Measurements from ENCODE around the gene SDK1. TPM values are rescaled to one million over a fixed set of nuclear protein-coding genes. Genes with fewer than 3 reads are reported as not detected.

SDK1 gene
- total and polyA plus RNA-seq, 2 of the 8 experiments (the other 6 are each of a cell fraction or from before 2014, with no cell fraction given): 3.3 to 7.2 TPM

DNA sequence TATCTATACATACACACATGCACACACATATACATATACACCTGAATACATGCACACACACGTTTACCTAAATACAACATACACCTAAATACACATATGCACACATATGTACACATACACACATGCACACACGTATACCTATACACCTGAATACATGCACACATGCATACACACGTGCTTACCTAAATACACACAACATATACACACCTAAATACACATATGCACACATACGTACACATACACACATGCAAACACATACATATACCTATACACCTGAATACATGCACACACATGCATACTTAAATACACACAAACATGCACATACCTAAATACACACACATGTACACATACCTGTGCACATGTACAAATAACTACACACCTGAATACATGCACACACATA, 947.2 kb downstream of the SDK1 start:
- Histone ChIP-seq H3K9me3 (ENCODE audit: insufficient read depth in 2 of 2, low read depth in 1 of 2, low read length in 1 of 2) (peaks cover 0 to 6% of the 10 kb centered on the region in 2 experiments; a peak in 2 of 4 replicates), H3K79me1 (ENCODE audit: low read depth, low read length) (no peaks in the 10 kb centered on the region), H4K20me1 (replicated peaks in 1 of 2; ENCODE audit: control insufficient read depth in 1 of 2, insufficient read depth in 2 of 2, low read length in 2 of 2) (peaks cover 0 to 3% of the 10 kb centered on the region in 2 experiments), H2BK5ac (ENCODE audit: low read depth, low read length) (no peak overlapping the region), H3K14ac (ENCODE audit: insufficient read length) (no peak overlapping the region), H3K27me3 (replicated peaks in 1 of 4; ENCODE audit: control insufficient read depth in 3 of 4, extremely low read depth in 1 of 4, insufficient read depth in 3 of 4, low read length in 3 of 4) (no peaks in the 10 kb centered on the region), H3K23me2 (ENCODE audit: low read depth, low read length) (peaks cover 2% of the 10 kb centered on the region; the same call in 1 of the 2 replicates), H3K27ac (ENCODE audit: low read depth, low read length) (no peak overlapping the region), H3K4me3 (ENCODE audit: extremely low read depth in 1 of 4, insufficient read depth in 2 of 4, low read depth in 3 of 4, low read length in 4 of 4) (no peak overlapping the region), H2BK12ac (ENCODE audit: low read depth, low read length) (no peak overlapping the region), H3K9ac (replicated peaks in 1 of 4; ENCODE audit: extremely low read depth in 1 of 4, low read depth in 3 of 4, low read length in 3 of 4) (no peak overlapping the region), H3K4ac (replicated peaks; ENCODE audit: insufficient read length, low read depth, low read length) (no peak overlapping the region), H4K8ac (ENCODE audit: extremely low read depth, insufficient read depth, low read length) (no peak overlapping the region), H3K4me1 (replicated peaks in 1 of 4; ENCODE audit: control insufficient read depth in 3 of 4, insufficient read depth in 4 of 4, low read length in 3 of 4) (peaks cover 0 to 7% (median 0%) of the 10 kb centered on the region in 4 experiments; a peak in 3 of 7 replicates), H2BK120ac (replicated peaks; ENCODE audit: low read depth, low read length) (no peak overlapping the region), H3K79me2 (ENCODE audit: control insufficient read depth in 1 of 2, insufficient read depth in 2 of 2, low read length in 2 of 2) (no peaks in the 10 kb centered on the region), H2BK15ac (ENCODE audit: low read length) (no peak overlapping the region), H3K4me2 (ENCODE audit: insufficient read depth in 1 of 2, low read depth in 2 of 2, low read length in 2 of 2) (no peak overlapping the region), H4K5ac (ENCODE audit: insufficient read length, low read depth, low read length) (no peak overlapping the region), H4K91ac (replicated peaks; ENCODE audit: insufficient read length, low read length) (no peak overlapping the region), H3K36me3 (ENCODE audit: control insufficient read depth in 2 of 4, insufficient read depth in 4 of 4, low read length in 3 of 4) (no peaks in the 10 kb centered on the region; a peak in 1 of 8 replicates), H3K56ac (replicated peaks; ENCODE audit: insufficient read length, low read depth, low read length) (no peak overlapping the region), H2BK20ac (ENCODE audit: low read length) (no peak overlapping the region), H3K18ac (ENCODE audit: extremely low read depth, low read length) (no peak overlapping the region), H2AK5ac (ENCODE audit: low read depth, low read length) (no peak overlapping the region), H2AFZ (ENCODE audit: low read length) (no peak overlapping the region), H3K23ac (ENCODE audit: insufficient read length) (no peak overlapping the region)
- DNase-seq (ENCODE audit: low read depth in 1 of 2, low spot score in 2 of 2): no peak
- CTCF ChIA-PET (ENCODE audit: partially characterized antibody): no interaction called here
- WGBS, 2 experiments (ENCODE audit: extremely low coverage in 1 of 2, insufficient coverage in 1 of 2, insufficient read length in 1 of 2, insufficient replicate concordance in 2 of 2, low coverage in 1 of 2, low lambda C conversion rate in 2 of 2, missing lambda C conversion rate in 1 of 2): 89% methylated on average over 4 of the region's 4 CpGs; no CpG with 5 or more reads in 1 of the 2 experiments
- FAIRE-seq: no peak
- POLR2A ChIA-PET (ENCODE audit: partially characterized antibody): no interaction called here
- no peak for TF ChIP-seq CBX8 (IDR thresholded peaks at IDR 0.05; ENCODE audit: borderline replicate concordance, low read depth, low read length)
